Measurements from ENCODE around the gene TUT7. TPM values are rescaled to one million over a fixed set of nuclear protein-coding genes. Genes with fewer than 3 reads are reported as not detected.
"Not testable (repeated sequence)": the region's sequence is repeated elsewhere in the genome, so short reads cannot be mapped to it uniquely, and the experiment has no call there.

The TUT7 gene
- polyA plus RNA-seq, 3 donors from 2014 or later, result 16.1 to 34.4 (median 18.0) TPM

GRCh38 chr9:86318187-86318586 is 36.0 kb downstream of the TUT7 start:
- Mint-ChIP-seq H3K9me3 (no peaks in the 10 kb centered on the region), H3K27ac (no peak overlapping the region), H3K4me3 (no peak overlapping the region), H3K36me3 (peaks cover 35 to 72% (median 47%) of the 10 kb centered on the region in 3 donors), H3K27me3 (ENCODE audit: low read depth in 3 of 3) (no peaks in the 10 kb centered on the region), H3K4me1 (peaks cover 19 to 34% of the 10 kb centered on the region in 2 donors)
- no peak for DNase-seq

- peak overlapping the region; percentile 1 to 65 (median 30) for H3K27ac Mint-ChIP-seq
Observed at GRCh38 chr9:86315078-86315477, 39.1 kb downstream of the TUT7 start.

GRCh38 chr9:86312959-86313358 is 41.3 kb downstream of the TUT7 start:
- not testable (repeated sequence) for H3K27me3 Mint-ChIP-seq (ENCODE audit: low read depth in 3 of 3); DNase-seq; H3K4me3 Mint-ChIP-seq; H3K9me3 Mint-ChIP-seq
- Mint-ChIP-seq H3K27ac (peak overlapping the region in 4 of 6 donors; percentile 2 to 45 (median 26)), H3K36me3 (peaks cover 36 to 69% (median 50%) of the 10 kb centered on the region in 3 donors), H3K4me1 (peaks cover 22 to 45% of the 10 kb centered on the region in 2 donors)

More at GRCh38 chr9:86315078-86315477, 39.1 kb downstream of the TUT7 start:
- H3K27me3 Mint-ChIP-seq (ENCODE audit: low read depth in 3 of 3), result no peaks in the 10 kb centered on the region
- H3K4me1 Mint-ChIP-seq, result peaks cover 22 to 45% of the 10 kb centered on the region in 2 donors
- no peak for DNase-seq
- no peaks in the 10 kb centered on the region for H3K9me3 Mint-ChIP-seq
- H3K4me3 Mint-ChIP-seq, result no peak overlapping the region
- peaks cover 38 to 64% (median 47%) of the 10 kb centered on the region in 3 donors for H3K36me3 Mint-ChIP-seq

- Mint-ChIP-seq H3K9me3 (no peaks in the 10 kb centered on the region), H3K27me3 (ENCODE audit: low read depth in 3 of 3) (no peaks in the 10 kb centered on the region), H3K4me3 (no peak overlapping the region), H3K27ac (no peak overlapping the region), H3K4me1 (peaks cover 11 to 41% of the 10 kb centered on the region in 2 donors), H3K36me3 (peaks cover 36 to 65% (median 42%) of the 10 kb centered on the region in 3 donors)
- no peak for DNase-seq
Observed at GRCh38 chr9:86308687-86309086, 45.5 kb downstream of the TUT7 start.

GRCh38 chr9:86304236-86304730 is 49.9 kb downstream of the TUT7 start:
- Mint-ChIP-seq H3K9me3 (no peaks in the 10 kb centered on the region), H3K4me1 (peaks cover 1 to 33% of the 10 kb centered on the region in 2 donors), H3K36me3 (peaks cover 28 to 69% (median 39%) of the 10 kb centered on the region in 3 donors), H3K27me3 (ENCODE audit: low read depth in 3 of 3) (no peaks in the 10 kb centered on the region), H3K4me3 (no peak overlapping the region), H3K27ac (peak overlapping the region in 3 of 6 donors; percentile 40 to 70 (median 70))
- no peak for DNase-seq

GRCh38 chr9:86303316-86303975 is 50.8 kb downstream of the TUT7 start:
- Mint-ChIP-seq H3K9me3 (no peaks in the 10 kb centered on the region), H3K4me3 (no peak overlapping the region), H3K27me3 (ENCODE audit: low read depth in 3 of 3) (no peaks in the 10 kb centered on the region), H3K4me1 (peaks cover 1 to 33% of the 10 kb centered on the region in 2 donors), H3K36me3 (peaks cover 25 to 69% (median 37%) of the 10 kb centered on the region in 3 donors), H3K27ac (peak overlapping the region; percentile 2 to 80 (median 48))
- no peak for DNase-seq

GRCh38 chr9:86301686-86302085 is 52.5 kb downstream of the TUT7 start:
- H3K9me3 Mint-ChIP-seq, result no peaks in the 10 kb centered on the region
- H3K4me1 Mint-ChIP-seq, result peaks cover 3 to 33% of the 10 kb centered on the region in 2 donors
- H3K36me3 Mint-ChIP-seq, result peaks cover 33 to 72% (median 41%) of the 10 kb centered on the region in 3 donors
- H3K4me3 Mint-ChIP-seq, result no peak overlapping the region
- peak overlapping the region in 3 of 6 donors; percentile 31 to 75 (median 32) for H3K27ac Mint-ChIP-seq
- no peaks in the 10 kb centered on the region for H3K27me3 Mint-ChIP-seq (ENCODE audit: low read depth in 3 of 3)
- no peak for DNase-seq

- Mint-ChIP-seq H3K4me3 (no peak overlapping the region), H3K9me3 (no peaks in the 10 kb centered on the region), H3K27ac (peak overlapping the region in 4 of 6 donors; percentile 22 to 79 (median 54)), H3K27me3 (ENCODE audit: low read depth in 3 of 3) (no peaks in the 10 kb centered on the region), H3K4me1 (peaks cover 3 to 29% of the 10 kb centered on the region in 2 donors), H3K36me3 (peaks cover 26 to 67% (median 39%) of the 10 kb centered on the region in 3 donors)
- no peak for DNase-seq
Observed at GRCh38 chr9:86300701-86301100, 53.5 kb downstream of the TUT7 start.

GRCh38 chr9:86298873-86299272 is 55.3 kb downstream of the TUT7 start:
- no peaks in the 10 kb centered on the region for H3K9me3 Mint-ChIP-seq
- H3K27ac Mint-ChIP-seq, result peak overlapping the region in 4 of 6 donors; percentile 30 to 59 (median 42)
- peaks cover 3 to 14% of the 10 kb centered on the region in 2 donors for H3K4me1 Mint-ChIP-seq
- H3K27me3 Mint-ChIP-seq (ENCODE audit: low read depth in 3 of 3), result no peaks in the 10 kb centered on the region
- peaks cover 19 to 53% (median 35%) of the 10 kb centered on the region in 3 donors for H3K36me3 Mint-ChIP-seq
- no peak for DNase-seq
- H3K4me3 Mint-ChIP-seq, result no peak overlapping the region

GRCh38 chr9:86290341-86290740 is 63.9 kb downstream of the TUT7 start:
- not testable (repeated sequence) for H3K27me3 Mint-ChIP-seq (ENCODE audit: low read depth in 3 of 3); H3K4me3 Mint-ChIP-seq; DNase-seq; H3K36me3 Mint-ChIP-seq; H3K9me3 Mint-ChIP-seq; H3K4me1 Mint-ChIP-seq
- H3K27ac Mint-ChIP-seq, result peak overlapping the region in 1 of 6 donors; percentile 37

- H3K36me3 Mint-ChIP-seq, result peaks cover 0 to 7% (median 0%) of the 10 kb centered on the region in 3 donors
- H3K27ac Mint-ChIP-seq, result no peak overlapping the region
- no peak overlapping the region for H3K4me3 Mint-ChIP-seq
- peaks cover 3 to 7% of the 10 kb centered on the region in 2 donors for H3K4me1 Mint-ChIP-seq
- no peaks in the 10 kb centered on the region for H3K9me3 Mint-ChIP-seq
- H3K27me3 Mint-ChIP-seq (ENCODE audit: low read depth in 3 of 3), result no peaks in the 10 kb centered on the region
- DNase-seq, result no peak
Observed at GRCh38 chr9:86288499-86289198, 65.6 kb downstream of the TUT7 start.

- H3K9me3 Mint-ChIP-seq, result no peaks in the 10 kb centered on the region
- H3K27ac Mint-ChIP-seq, result peak overlapping the region in 4 of 6 donors; percentile 3 to 76 (median 48)
- peaks cover 11 to 13% of the 10 kb centered on the region in 2 donors for H3K4me1 Mint-ChIP-seq
- H3K36me3 Mint-ChIP-seq, result peaks cover 0 to 7% (median 0%) of the 10 kb centered on the region in 3 donors
- DNase-seq, result no peak
- no peak overlapping the region for H3K4me3 Mint-ChIP-seq
- H3K27me3 Mint-ChIP-seq (ENCODE audit: low read depth in 3 of 3), result peaks cover 5 to 9% (median 8%) of the 10 kb centered on the region in 3 donors
Observed at GRCh38 chr9:86287013-86287412, 67.2 kb downstream of the TUT7 start.

GRCh38 chr9:86286278-86286677 is 67.9 kb downstream of the TUT7 start:
- no peak overlapping the region for H3K4me3 Mint-ChIP-seq

GRCh38 chr9:86285261-86285660 is 68.9 kb downstream of the TUT7 start:
- Mint-ChIP-seq H3K27ac (peak overlapping the region; percentile 51 to 81 (median 72)), H3K4me1 (peaks cover 22 to 23% of the 10 kb centered on the region in 2 donors), H3K27me3 (ENCODE audit: low read depth in 3 of 3) (peaks cover 5 to 13% (median 9%) of the 10 kb centered on the region in 3 donors), H3K36me3 (peaks cover 0 to 7% (median 0%) of the 10 kb centered on the region in 3 donors), H3K9me3 (no peaks in the 10 kb centered on the region), H3K4me3 (no peak overlapping the region)
- no peak for DNase-seq

More at GRCh38 chr9:86286278-86286677, 67.9 kb downstream of the TUT7 start:
- H3K27me3 Mint-ChIP-seq (ENCODE audit: low read depth in 3 of 3), result peaks cover 5 to 13% (median 9%) of the 10 kb centered on the region in 3 donors
- H3K36me3 Mint-ChIP-seq, result peaks cover 0 to 7% (median 0%) of the 10 kb centered on the region in 3 donors
- H3K27ac Mint-ChIP-seq, result peak overlapping the region; percentile 3 to 76 (median 52)
- DNase-seq, result no peak
- H3K4me1 Mint-ChIP-seq, result peaks cover 16% of the 10 kb centered on the region in 2 donors
- H3K9me3 Mint-ChIP-seq, result no peaks in the 10 kb centered on the region
